Adipose tissue (tissue), 3 donors: ENCODE results near the gene COL23A1. TPM values are rescaled to one million over a fixed set of nuclear protein-coding genes. Genes with fewer than 3 reads are reported as not detected.

Source experiments
- H3K27ac ChIP-seq: one replicate; pipeline ENCODE4 v1.5.1; 2013; ENCODE audit warnings: low read depth, low read length
- WGBS, 3 donors: extraction: QIAGEN DNeasy Blood & Tissue Kit; methylation state at CpG; one replicate each; pipeline ENCODE4 v1.1.7; 2013; 5-methylcytosine and 5-hydroxymethylcytosine counted together
- polyA plus RNA-seq, 3 donors: library from polyadenylated mRNA; stranded (reverse); fragments of 200-250 nt; gene quantifications; one replicate each; pipeline ENCODE4 v1.2.3, GENCODE V29; 2013
- donor health status: healthy with polysubstance abuse.
- donor health status: Bipolar disorder and iron deficiency.
- donor health status: healthy.

The COL23A1 gene
- polyA plus RNA-seq, 3 donors, result 0.07 to 0.85 (median 0.45) TPM

DNA sequence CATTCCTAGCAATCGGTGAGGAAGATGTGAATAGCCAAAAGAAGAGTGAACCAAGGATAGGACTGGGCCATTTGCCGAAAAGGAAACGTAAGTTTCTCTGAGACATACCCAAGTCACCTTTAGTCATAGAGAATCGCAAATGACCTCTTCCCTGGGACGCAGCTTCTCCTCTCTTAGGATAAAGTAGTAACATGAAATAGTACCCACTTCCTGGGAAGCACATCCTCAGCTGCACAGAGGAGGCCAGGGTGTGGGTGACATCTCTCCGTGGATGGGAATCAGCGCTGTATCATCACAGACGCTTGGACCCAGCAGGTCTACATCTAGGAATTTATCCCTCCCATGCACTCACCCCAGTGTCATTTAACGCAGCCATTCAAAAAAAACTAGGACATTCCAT lies 236.7 kb downstream of the COL23A1 start:
- WGBS, 3 donors, result 81 to 93% (median 92%) methylated on average over 9 of the region's 9 CpGs
- no peak overlapping the region for H3K27ac ChIP-seq

DNA sequence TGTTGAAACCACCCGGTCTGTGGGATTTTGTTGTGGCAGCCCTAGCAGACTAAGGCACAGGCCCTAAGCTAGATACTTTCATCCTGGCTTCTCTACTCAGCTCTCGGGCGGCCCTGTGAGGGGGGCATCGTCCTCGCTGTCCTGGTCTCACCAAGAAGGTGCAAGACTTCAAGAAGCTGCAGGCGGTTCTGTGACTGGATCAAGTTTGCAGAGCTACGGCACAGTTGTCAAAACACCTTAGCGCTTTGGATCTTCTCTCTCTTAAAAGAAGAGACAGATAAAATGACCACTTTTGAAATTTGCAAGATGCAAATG lies 238.2 kb downstream of the COL23A1 start:
- whole genome bisulfite sequencing, 3 donors, result 82 to 99% (median 91%) methylated on average over 8 of the region's 8 CpGs
- H3K27ac ChIP-seq, result no peak overlapping the region

DNA sequence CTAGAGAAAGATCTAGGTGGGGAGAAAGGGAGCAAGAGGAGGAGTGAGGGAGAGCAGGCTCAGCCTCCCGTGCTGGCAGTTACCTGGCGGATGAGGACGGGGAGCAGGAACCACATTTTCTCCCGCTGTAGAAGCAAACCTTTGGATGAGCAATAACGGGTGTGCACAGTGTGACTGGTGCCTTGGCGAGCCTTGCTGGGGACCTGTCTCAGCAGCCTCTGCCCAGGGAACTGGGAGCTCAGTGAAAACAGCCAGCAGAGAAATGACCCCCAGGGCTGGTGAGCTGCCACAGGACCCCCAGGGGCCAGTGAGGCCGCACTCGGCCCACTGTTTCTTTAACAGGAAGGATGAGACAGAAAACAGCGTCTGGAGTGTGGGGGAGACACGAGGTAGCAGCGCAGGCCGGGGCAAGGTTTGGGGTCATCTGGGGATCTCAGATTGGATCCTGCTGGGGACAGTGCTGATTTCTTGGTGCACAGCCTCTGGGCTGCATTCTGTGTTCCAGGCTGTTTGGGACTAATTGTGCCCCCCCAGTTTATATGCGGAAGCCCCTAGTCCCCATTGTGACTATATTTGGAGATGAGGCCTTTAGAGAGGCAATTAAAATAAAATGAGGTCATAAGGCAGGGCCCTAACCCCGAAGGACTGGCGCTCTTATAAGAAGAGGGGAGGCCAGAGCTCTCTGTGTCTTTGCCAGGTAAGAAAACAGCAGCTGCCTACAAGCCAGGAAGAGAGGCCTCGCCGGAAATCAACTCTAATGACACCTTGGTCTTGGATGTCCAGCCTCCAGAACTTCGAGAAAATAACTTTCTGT lies 238.8 kb downstream of the COL23A1 start:
- WGBS, 3 donors, result 74 to 82% (median 78%) methylated on average over 18 of the region's 18 CpGs
- H3K27ac ChIP-seq, result no peak overlapping the region

DNA sequence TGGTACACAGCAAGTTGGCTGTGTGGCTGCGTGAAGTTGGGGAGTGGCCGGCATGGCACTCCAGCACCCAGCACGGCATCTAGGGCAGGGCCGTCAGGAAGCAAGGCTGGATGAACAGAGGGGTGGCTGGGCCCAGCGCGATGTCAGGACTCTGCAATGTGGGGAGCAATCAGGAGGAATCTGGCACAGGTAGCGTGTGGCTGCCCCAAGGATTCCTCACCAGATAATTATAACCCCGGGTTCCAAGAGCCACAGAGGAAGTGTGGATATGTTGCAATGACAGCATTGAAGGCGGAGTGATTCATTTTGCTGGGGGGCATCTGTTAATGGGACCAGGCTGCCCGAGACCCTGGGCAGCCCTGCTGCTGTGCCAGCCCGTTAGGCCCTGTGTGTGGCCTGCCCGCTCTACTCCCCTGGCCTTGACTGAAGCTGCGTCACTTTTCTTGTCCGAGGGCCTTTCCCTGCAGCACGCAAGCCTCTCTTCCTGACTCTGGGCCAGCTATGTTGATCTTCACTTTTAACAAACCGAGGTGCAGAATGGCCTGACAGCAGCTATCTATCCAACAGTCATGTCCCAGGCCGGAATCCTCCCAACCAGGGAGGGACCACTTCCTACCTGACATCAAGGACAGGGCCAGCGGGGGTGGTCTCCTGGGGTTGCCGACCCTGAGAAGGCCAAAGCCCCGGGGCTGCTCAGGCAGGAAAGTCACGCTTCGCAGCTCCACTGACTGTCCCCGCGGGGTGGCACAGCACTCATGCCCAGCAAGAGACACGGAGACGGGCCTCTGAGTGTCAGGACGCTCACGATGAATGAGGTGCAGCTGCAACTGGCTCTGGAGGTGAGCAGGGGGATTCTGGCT lies 239.6 kb downstream of the COL23A1 start:
- WGBS, 3 donors, result 78 to 83% (median 82%) methylated on average over 28 of the region's 28 CpGs
- no peak overlapping the region for H3K27ac ChIP-seq

DNA sequence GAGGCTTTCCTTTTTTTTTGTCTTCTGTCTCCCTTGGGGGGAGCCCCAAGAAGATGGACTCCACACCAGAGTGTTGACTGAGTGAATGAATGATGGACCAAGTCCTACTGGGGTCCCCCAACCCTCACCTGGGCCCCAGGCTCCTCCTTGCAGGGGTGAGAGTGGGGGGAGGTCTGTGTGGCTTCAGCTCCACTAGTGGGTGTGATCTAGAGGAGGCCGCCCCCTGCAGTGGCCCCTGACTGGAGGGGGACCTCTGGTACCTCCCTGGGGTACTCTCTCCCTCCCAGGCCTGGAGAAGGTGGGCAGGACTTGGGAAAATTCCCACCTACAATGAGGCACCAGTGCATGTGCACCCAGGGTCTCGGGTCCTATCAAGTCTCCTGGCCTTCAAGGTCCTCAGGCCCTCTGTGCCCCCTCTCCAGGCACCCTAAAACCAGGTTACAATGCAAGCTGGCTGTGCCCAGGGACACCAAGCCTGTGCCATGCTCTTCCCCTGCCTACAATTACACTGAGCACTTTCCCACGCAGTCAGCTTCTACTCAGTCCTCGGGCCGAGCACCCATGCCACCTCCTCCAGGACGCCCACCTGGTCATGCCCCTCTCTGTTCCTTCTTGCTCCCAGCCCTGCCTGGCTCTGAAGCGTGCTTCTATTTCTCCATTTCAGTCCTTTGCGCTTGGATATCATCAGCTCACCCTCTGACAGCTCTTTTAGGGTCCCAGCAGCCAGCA lies 240.4 kb downstream of the COL23A1 start:
- WGBS, 3 donors, result 87 to 97% (median 92%) methylated on average over 7 to 8 of the region's 8 CpGs
- H3K27ac ChIP-seq, result no peak overlapping the region

DNA sequence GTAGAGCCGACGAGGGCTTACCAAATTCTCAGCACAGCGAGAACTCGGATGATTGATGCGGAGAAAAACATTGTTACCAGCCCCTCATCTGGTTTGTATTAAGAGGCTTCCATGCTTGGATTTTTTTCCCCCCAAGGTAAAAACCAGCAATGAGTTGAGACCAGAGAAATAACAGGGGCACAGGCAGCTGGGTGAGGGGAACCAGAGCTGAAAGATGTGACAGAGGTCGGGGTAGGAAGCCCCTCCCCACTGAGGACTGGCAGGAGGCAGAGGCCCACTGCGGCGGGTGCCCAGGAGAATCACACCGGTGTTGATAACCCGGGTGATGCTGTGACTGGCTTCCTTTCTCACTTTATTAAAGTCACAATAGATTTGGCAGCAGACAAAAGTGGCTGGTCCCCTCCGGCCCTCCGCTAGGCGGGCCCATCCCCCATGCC lies 241.1 kb downstream of the COL23A1 start:
- H3K27ac ChIP-seq, result no peak overlapping the region
- WGBS, 3 donors, result 70 to 80% (median 77%) methylated on average over 13 of the region's 13 CpGs

DNA sequence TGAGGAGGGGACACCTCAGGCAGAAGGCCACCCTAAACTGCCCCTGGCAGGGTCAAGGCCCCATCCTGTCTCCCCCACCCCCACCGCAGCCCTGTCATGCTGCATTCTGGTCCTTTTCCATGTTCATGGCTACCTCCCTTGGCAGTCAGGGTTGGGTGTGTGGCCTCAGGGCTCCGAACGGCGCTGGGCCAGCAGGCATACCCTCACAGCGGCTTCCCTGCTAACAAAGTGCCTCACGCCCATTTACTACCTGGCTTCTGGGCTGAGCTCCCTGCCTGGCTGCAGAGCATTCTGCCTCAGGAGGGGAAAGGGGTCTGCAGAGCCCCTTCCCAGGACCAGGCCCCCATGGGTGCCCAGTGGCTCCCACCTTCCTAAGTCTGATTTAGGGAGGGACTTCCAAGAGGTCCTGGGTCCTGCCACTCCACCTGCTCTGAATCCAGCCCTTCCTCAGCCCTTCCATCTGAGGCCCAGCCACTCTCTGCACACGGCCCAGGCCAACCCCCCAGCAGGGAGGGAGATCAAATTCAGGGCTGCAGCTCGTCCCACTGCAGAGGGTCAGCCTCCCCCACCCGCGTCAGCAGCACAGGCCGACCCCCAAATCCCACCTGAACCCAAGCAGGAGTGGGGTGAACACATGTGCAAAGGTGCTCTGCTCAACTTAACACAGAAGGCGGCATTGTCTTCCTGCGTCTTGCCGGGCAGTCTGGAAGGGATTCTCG lies 241.7 kb downstream of the COL23A1 start:
- no peak overlapping the region for H3K27ac ChIP-seq
- WGBS, 3 donors, result 60 to 80% (median 74%) methylated on average over 15 of the region's 15 CpGs

DNA sequence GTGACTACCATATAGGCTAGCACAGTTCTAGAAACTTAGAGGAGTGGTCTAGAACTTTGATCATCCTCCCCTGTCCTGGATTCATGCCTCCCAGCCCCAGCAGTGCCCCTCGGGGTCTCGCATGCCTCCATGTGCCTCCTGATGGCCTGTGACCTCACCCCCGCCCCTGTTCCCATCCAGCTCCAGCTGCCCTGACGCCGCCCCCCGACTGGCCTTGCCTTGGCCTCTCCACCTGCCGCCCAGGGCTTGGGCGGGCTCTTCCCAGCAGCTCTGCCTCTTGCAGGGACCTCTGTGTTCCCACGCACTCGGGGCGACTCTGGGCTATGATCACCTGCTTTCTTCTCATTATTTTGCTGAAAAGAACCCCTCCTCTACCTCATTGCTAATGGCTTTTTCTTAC lies 242.2 kb downstream of the COL23A1 start:
- no peak overlapping the region for H3K27ac ChIP-seq
- 69 to 94% (median 93%) methylated on average over 11 of the region's 11 CpGs for WGBS, 3 donors

DNA sequence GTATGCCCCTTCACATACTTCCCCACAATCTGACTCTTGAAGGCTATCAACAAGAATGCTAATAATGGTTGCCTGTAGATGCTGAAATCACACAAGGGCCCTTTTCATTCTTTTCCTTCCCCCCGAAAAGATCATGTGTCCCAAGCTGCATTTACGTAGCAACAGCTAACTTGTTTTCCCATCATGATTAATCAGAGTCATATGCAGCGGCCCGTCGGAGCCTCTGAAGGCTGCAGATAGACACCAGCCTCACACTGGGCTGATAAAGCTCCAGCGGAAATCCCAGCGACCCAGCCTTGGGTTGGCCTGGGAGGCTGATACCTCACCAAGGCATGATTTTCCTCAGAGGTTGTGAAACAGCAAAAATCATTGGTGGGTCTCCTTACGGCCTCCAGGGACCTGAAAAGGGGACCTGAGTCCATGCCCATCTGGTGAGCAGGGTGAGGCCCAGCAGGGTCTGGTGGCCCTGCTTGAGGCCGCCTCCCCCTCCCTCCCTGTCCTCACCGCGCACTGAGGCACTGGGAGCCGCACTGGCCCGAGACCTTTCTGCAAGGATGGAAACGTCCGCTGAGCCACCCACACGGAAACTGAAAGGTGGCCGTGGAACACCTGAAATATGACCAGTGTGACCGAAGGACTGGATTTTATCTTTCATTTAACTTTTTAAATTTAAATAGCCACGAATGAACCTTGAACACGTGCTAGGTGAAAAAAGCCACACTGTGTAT lies 243.4 kb downstream of the COL23A1 start:
- H3K27ac ChIP-seq, result no peak overlapping the region
- WGBS, 3 donors, result 70 to 90% (median 89%) methylated on average over 17 to 20 of the region's 20 CpGs

DNA sequence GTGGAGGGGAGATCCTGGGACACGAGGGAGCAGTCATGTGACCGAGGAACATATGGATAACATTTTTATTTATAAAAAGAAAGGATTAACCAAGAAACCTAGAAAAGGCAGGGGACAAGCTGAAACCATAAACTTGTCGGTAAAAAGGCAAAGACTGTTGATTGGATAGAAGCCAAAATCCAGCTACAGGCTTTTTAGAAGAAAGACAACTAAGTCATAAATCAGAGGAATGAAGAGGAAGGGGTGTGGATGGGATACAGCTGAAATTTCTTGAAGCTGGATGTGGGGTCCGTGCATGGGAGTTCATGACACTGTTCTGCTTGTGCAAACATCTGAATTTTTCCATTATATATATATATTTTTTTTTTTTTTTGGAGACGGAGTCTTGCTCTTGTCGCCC lies 246.9 kb downstream of the COL23A1 start:
- H3K27ac ChIP-seq, result no peak overlapping the region
- 60 to 74% (median 64%) methylated on average over 6 of the region's 6 CpGs for WGBS, 3 donors

DNA sequence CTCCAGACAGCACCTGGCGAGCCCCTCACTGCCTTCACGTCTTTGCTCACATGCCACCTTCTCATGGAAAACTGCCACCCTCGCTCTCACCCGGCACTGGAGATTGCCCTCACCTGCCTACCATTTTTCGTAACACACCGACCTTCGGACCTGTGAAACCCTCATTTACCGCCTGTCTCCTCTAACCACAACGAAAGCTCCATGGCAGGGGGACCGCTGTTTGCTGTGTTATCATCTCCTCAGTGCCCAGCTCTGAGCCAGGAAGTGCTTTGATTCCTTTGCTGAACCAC lies 248.4 kb downstream of the COL23A1 start:
- no peak overlapping the region for H3K27ac ChIP-seq
- WGBS, 3 donors, result 65 to 86% (median 82%) methylated on average over 10 of the region's 10 CpGs

DNA sequence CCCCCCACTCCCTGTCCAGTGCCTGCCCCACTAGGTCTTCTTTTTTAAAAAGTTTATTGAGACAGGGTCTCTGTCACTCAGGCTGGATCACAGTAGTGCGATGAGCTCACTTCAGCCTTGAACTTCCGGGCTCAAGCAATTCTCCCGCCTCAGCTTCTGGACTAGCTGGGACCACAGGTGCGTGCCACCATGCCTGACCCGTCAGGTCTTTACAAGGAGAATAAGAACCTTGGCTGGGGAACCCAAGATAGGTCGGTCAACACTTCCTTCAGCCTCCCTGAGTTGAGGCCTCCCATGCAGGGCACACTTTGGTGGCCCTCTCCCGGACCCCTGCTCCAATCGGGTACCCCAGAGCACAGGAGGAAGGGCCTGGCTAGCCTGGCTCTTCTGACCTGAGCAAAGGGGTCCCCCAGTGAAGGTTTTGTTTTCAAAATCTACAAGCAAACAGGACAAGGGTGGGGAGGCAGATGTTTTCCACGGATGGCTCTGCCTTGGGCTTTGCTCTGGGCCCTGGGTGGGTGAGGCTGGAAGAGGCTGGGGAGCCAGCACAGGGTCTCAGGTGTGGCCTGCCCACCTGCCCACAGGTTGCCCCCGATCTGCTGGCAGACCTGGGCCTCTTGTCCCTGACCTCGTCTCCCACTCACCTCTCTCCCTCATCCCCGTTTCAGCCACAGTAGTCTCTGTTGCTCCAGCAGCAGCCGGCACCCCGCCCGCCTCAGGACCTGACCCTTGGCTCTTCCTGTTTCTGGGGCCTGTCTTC lies 248.9 kb downstream of the COL23A1 start:
- 78 to 90% (median 90%) methylated on average over 15 of the region's 15 CpGs for WGBS, 3 donors
- H3K27ac ChIP-seq, result no peak overlapping the region

DNA sequence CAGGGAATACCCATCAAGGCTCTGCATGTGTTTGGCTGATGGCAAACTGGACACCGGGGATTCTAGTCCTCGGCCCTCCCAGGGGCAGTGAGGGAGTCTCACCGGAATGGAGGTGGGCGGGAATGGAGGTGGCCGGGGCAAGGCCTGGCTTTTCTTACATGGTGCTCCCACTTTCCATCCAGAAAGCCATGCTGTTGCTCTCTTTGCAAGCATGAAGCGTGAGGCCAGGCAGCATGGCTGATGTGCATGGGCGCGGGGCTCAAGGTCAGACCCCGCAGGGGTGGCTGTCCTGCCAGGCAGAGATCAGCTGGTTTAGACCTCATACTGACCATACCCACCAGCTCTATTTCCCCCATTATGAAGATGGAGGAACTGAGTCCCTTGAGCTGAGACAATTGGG lies 249.6 kb downstream of the COL23A1 start:
- 90 to 95% (median 94%) methylated on average over 9 of the region's 9 CpGs for WGBS, 3 donors
- no peak overlapping the region for H3K27ac ChIP-seq

DNA sequence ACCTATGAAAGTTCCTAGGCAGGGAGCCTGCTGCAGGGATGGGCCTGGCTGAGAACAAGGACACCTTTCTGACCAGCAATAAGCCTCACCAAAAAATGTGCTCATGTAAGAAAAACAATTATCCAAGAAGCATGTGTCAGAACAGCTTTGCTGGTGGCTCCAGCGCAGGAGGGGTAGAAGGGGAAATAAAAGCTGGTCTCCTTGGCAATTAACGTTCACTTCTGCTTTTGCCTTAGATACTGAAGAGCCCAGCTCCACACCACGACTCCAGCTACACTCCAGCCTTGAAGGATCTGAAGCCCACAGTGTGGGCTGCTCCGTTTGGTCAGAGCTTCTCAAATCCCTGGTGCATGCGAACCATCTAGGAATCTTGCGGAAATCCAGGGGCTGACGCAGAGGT lies 250.0 kb downstream of the COL23A1 start:
- H3K27ac ChIP-seq, result no peak overlapping the region
- 67 to 75% (median 68%) methylated on average over 7 of the region's 7 CpGs for WGBS, 3 donors

DNA sequence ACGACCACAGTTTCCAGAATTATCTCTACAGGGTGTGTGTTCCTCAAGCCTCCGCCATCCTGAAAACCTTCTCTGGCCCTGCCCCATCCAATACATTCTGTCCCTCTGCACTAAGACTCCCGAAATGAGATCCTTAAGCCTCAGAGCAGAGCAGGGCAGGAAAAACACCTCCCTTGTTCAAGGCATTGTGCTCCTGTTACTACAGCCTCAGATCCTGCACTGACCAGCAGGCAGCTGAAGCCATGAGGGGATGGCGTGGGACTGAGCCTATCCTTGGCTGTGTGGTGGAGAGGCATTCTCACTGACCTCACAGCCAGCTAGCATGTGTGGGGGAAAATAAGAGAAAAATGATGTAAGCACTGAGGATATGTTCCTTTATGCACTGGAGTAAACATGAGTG lies 250.9 kb downstream of the COL23A1 start:
- no peak overlapping the region for H3K27ac ChIP-seq
- WGBS, 3 donors, result 74 to 89% (median 84%) methylated on average over 4 of the region's 4 CpGs

DNA sequence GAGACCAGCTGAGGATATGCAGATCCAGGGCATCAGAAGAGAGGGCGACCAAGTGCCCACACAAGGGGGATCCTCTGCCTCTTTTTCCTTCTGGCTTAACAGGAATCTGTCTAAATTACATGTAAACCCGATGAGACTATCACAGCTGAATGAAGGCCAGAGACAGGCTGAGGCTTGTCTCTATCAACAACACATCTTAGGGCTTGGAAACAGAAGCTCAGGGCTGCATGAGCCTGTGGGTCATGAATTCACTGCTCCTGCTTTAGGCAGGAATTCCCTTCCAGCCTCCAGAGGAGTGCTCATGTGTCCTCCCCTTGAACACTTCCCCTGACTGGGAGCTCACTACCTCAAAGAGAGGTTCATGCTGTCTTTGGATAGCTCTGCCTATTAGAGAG lies 251.4 kb downstream of the COL23A1 start:
- WGBS, 3 donors, result 56 to 84% (median 80%) methylated on average over 2 of the region's 2 CpGs

DNA sequence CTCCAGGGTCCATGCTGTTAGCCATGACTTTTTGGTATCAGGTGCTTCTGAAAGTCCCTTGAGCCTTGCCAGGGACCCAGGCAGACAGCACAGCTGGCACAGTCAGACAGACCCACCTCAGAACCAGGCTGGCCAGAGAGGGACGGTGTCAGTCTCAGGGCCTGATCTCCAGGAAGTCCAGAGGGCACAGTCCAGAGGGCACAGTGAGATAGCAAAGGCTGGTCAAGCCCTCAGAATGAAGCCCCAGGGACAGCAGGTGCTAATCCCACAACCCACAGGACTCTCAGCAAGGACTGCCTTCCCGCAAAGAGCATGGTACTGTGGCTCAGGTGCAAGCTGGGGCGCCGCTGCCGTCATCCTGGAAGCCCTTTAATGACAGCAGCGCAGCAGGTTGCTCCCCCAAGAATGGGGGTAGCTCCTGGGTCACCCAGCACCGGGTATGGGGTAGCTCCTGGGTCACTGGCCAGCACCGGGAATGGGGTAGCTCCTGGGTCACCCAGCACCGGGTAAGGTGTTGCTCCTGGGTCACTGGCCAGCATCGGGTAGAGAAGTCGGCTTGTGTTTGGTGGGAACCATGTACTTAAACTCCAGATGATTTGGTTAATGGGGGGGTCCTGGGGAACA lies 252.0 kb downstream of the COL23A1 start:
- 77 to 91% (median 86%) methylated on average over 11 of the region's 11 CpGs for WGBS, 3 donors

More for the DNA sequence above, 251.4 kb downstream of the COL23A1 start:
- no peak overlapping the region for H3K27ac ChIP-seq

More for the DNA sequence above, 252.0 kb downstream of the COL23A1 start:
- H3K27ac ChIP-seq, result no peak overlapping the region
